HCT116 (cell line): ENCODE measurements around the gene ARID2. TPM values are rescaled to one million over a fixed set of nuclear protein-coding genes. Genes with fewer than 3 reads are reported as not detected.

Experiments
- ATAC-seq: fragments of 200-7000 bp; cut with Tn5 transposase; 2 replicates; pipeline ENCODE4 v1.9.1; 2020; ENCODE audit warnings: mild to moderate bottlenecking, moderate library complexity
- BruUV-seq: library from RNA; stranded (reverse); fragments of 400-500 nt; replicated peaks from 2 replicates; lab custom pipeline; 2021; lab: Mats Ljungman, UMichigan
- CTCF ChIA-PET: fragments of 300-600 bp; sonication (Branson Sonifier 250); formaldehyde crosslinking; loops from one replicate; lab custom pipeline; 2021; ENCODE audit warnings: antibody characterized with exemption; lab: Charles Lee
- POLR2A ChIA-PET: fragments of 300-600, 350-600 bp; sonication (Branson Sonifier 250); formaldehyde crosslinking; loops from one replicate; lab custom pipeline; 2021; ENCODE audit warnings: antibody characterized with exemption; lab: Charles Lee
- RAD21 ChIA-PET, 2 experiments: fragments of 300-600 bp; sonication (Branson Sonifier 250); formaldehyde crosslinking; loops; one replicate each; lab custom pipeline; 2023; ENCODE audit warnings: low total read pairs in 2 of 2; ENCODE audit not compliant: uncharacterized antibody in 2 of 2, unreplicated experiment in 2 of 2, low non-redundant PET in 1 of 2; lab: Charles Lee
- DNase-seq: peaks from one replicate; pipeline ENCODE4 v3.0.0-alpha.2; 2010; ENCODE audit warnings: low read depth, low spot score
- H2AFZ ChIP-seq: fragments of 200-600 bp; shearing (Covaris generic), sonication (generic); 2 replicates; pipeline ENCODE4 v1.6.1; 2017; ENCODE audit warnings: low read depth, mixed run types, mixed read lengths, antibody characterized with exemption, low read length; ENCODE audit not compliant: poor library complexity, severe bottlenecking
- H3K27ac ChIP-seq: 2 replicates; pipeline ENCODE4 v1.5.1; 2012; ENCODE audit warnings: low read depth, low read length
- H3K27me3 ChIP-seq: fragments of 200-600 bp; sonication (generic); 2 replicates; pipeline ENCODE4 v1.6.1; 2016; ENCODE audit warnings: mixed run types, low read length, mixed read lengths; ENCODE audit not compliant: insufficient read depth
- H3K36me3 ChIP-seq, 2 experiments: fragments of 200-500 bp in 1 of 2; fragments of 200-600 bp in 1 of 2; sonication (Bioruptor generic) in 1 of 2; sonication (generic) in 1 of 2; 2 replicates each; pipeline versions ENCODE4 v1.5.1 to v1.6.1; 2014 to 2016; ENCODE audit warnings: low read length in 2 of 2, inconsistent platforms in 1 of 2, mixed read lengths in 1 of 2, mixed run types in 1 of 2; ENCODE audit not compliant: insufficient read depth in 2 of 2, control insufficient read depth in 1 of 2
- H3K4me1 ChIP-seq, 2 experiments: fragments of 200-600 bp in 1 of 2; sonication (generic) in 1 of 2; 2 replicates each; pipeline versions ENCODE4 v1.5.1 to v1.6.1; 2012 to 2017; ENCODE audit warnings: low read length in 2 of 2, inconsistent platforms in 1 of 2, mild to moderate bottlenecking in 1 of 2, mixed read lengths in 1 of 2, mixed run types in 1 of 2, moderate library complexity in 1 of 2; ENCODE audit not compliant: insufficient read depth in 2 of 2, control insufficient read depth in 1 of 2
- H3K4me2 ChIP-seq: fragments of 200-600 bp; sonication (generic); 2 replicates; pipeline ENCODE4 v1.6.1; 2017; ENCODE audit warnings: mixed run types, low read length, mixed read lengths
- H3K4me3 ChIP-seq, 2 experiments: fragments of 200-600 bp in 1 of 2; sonication (generic) in 1 of 2; replicated peaks in 1 of 2; 2 replicates each; pipeline ENCODE4 v1.5.1; 2011 to 2016; ENCODE audit warnings: low read length in 2 of 2, control low read depth in 1 of 2, low read depth in 1 of 2, mild to moderate bottlenecking in 1 of 2, mixed read lengths in 1 of 2, mixed run types in 1 of 2
- H3K79me2 ChIP-seq: fragments of 200-600 bp; sonication (generic); 2 replicates; pipeline ENCODE4 v1.6.1; 2017; ENCODE audit warnings: mild to moderate bottlenecking, mixed run types, low read length, moderate library complexity, mixed read lengths; ENCODE audit not compliant: insufficient read depth
- H3K9ac ChIP-seq: fragments of 200-600 bp; sonication (generic); 2 replicates; pipeline ENCODE4 v1.6.1; 2016; ENCODE audit warnings: low read length, mixed read lengths
- H3K9me2 ChIP-seq: fragments of 200-600 bp; sonication (generic), shearing (Covaris generic); 2 replicates; pipeline ENCODE4 v1.6.1; 2017; ENCODE audit warnings: mixed run types, mild to moderate bottlenecking, moderate library complexity; ENCODE audit not compliant: insufficient read depth
- H3K9me3 ChIP-seq, 2 experiments: fragments of 200-500 bp in 1 of 2; fragments of 200-600 bp in 1 of 2; sonication (Bioruptor generic) in 1 of 2; sonication (generic) in 1 of 2; 2 replicates each; pipeline ENCODE4 v1.6.1; 2014 to 2017; ENCODE audit warnings: low read length in 2 of 2, mixed read lengths in 2 of 2, inconsistent platforms in 1 of 2, low read depth in 1 of 2, mild to moderate bottlenecking in 1 of 2, mixed run types in 1 of 2, moderate library complexity in 1 of 2; ENCODE audit not compliant: control insufficient read depth in 1 of 2, insufficient read depth in 1 of 2
- H4K20me1 ChIP-seq: fragments of 200-600 bp; sonication (generic), shearing (Covaris generic); 2 replicates; pipeline ENCODE4 v1.6.1; 2017; ENCODE audit warnings: mixed run types, mild to moderate bottlenecking, moderate library complexity; ENCODE audit not compliant: insufficient read depth
- CBX3 ChIP-seq: IDR thresholded peaks from 2 replicates; pipeline ENCODE4 v1.6.1; 2012; ENCODE audit warnings: low read depth
- ELF1 ChIP-seq: IDR thresholded peaks from 2 replicates; pipeline ENCODE4 v1.6.1; 2012; ENCODE audit warnings: low read depth, borderline replicate concordance
- EZH2 ChIP-seq: fragments of 200-600 bp; sonication (generic); IDR thresholded peaks from 2 replicates; pipeline ENCODE4 v1.6.1; 2017; ENCODE audit warnings: antibody characterized with exemption, mixed run types
- FOSL1 ChIP-seq: IDR thresholded peaks from 2 replicates; pipeline ENCODE4 v1.6.1; 2012; ENCODE audit warnings: low read depth
- JUND ChIP-seq: IDR thresholded peaks from 2 replicates; pipeline ENCODE4 v1.6.1; 2012
- POLR2A ChIP-seq: IDR thresholded peaks from 2 replicates; pipeline ENCODE4 v1.7.0; 2011; ENCODE audit warnings: borderline replicate concordance; ENCODE audit not compliant: insufficient read depth, insufficient read length; ENCODE audit errors: extremely low read depth
- POLR2AphosphoS5 ChIP-seq: IDR thresholded peaks from 2 replicates; pipeline ENCODE4 v1.6.1; 2011; ENCODE audit warnings: mild to moderate bottlenecking, low read depth, low read length, moderate library complexity
- SP1 ChIP-seq: IDR thresholded peaks from 2 replicates; pipeline ENCODE4 v1.6.1; 2012; ENCODE audit warnings: low read depth
- SRF ChIP-seq: IDR thresholded peaks from 2 replicates; pipeline ENCODE4 v1.6.1; 2012; ENCODE audit warnings: low read depth
- TCF7L2 ChIP-seq: IDR thresholded peaks from 2 replicates; pipeline ENCODE4 v1.7.0; 2011; ENCODE audit warnings: borderline replicate concordance, inconsistent platforms; ENCODE audit not compliant: insufficient read depth, insufficient read length; ENCODE audit errors: extremely low read depth
- ZFX ChIP-seq: fragments of 450-650 bp; IDR thresholded peaks from 2 replicates; pipeline ENCODE4 v1.6.1; 2017
- ZNF274 ChIP-seq: fragments of 200-500 bp; sonication (Bioruptor generic); IDR thresholded peaks from 2 replicates; pipeline ENCODE4 v1.6.1; 2014; ENCODE audit warnings: mild to moderate bottlenecking, low read depth, low read length, inconsistent platforms
- intact Hi-C: fragments of 100-400 bp; cut with micrococcal nuclease; formaldehyde crosslinking; loops from 2 replicates; pipeline ENCODE4 v1.10.0; 2022
- total RNA-seq: library from RNA; stranded (reverse); gene quantifications from one replicate; pipeline ENCODE4 v1.2.1, GENCODE V29; 2021; ENCODE audit not compliant: unreplicated experiment
- TF ChIP-seq, protein P1 (sequence below), 3 experiments: fragments of 200-600 bp in 1 of 3; sonication (generic) in 1 of 3; IDR thresholded peaks in 2 of 3; conservative IDR thresholded peaks in 1 of 3; 2 replicates each; pipeline ENCODE4 v1.5.1; 2012 to 2017; ENCODE audit warnings: low read depth in 2 of 3, low read length in 2 of 3, antibody characterized with exemption in 1 of 3, borderline replicate concordance in 1 of 3, control low read depth in 1 of 3, mild to moderate bottlenecking in 1 of 3, mixed read lengths in 1 of 3, mixed run types in 1 of 3, moderate library complexity in 1 of 3; ENCODE audit not compliant: insufficient read depth in 1 of 3

Gene ARID2
- total RNA-seq, 1 experiment from 2014 or later, result 30.5 TPM

DNA sequence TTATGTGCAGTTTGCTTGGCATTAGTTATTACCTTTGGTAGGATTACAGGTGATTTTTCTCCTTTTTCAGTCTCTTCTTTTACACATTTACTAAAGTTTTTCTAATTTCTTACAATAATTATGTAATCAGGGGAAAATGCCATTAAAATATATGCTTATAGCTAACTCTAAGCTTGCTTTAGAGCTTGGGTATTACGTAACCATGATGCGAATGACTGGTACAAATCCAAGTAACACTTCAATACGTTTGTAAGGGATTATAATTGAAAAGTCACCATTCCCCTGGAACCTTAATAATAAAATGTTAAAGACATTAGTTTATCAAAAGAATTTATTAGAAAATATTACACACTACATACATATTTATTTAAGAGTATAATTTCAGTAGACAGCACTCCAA is 189.3 kb downstream of the ARID2 start:
- H3K9me2 ChIP-seq, result no peaks in the 10 kb centered on the region
- no peaks in the 10 kb centered on the region for H3K9me3 ChIP-seq
- DNase-seq (no peak), ATAC-seq (no peak)
- peaks cover 10 to 16% of the 10 kb centered on the region in 2 experiments; a peak in 3 of 4 replicates for H3K36me3 ChIP-seq
- H3K4me2 ChIP-seq, result no peak overlapping the region
- BruUV-seq, result no TSS peak
- H3K27ac ChIP-seq, result no peak overlapping the region
- H4K20me1 ChIP-seq, result peaks cover 3% of the 10 kb centered on the region; the same call in 1 of the 2 replicates
- no peaks in the 10 kb centered on the region for H3K79me2 ChIP-seq
- H3K4me1 ChIP-seq, result no peaks in the 10 kb centered on the region
- no peak overlapping the region for H3K9ac ChIP-seq
- no peak overlapping the region for H2AFZ ChIP-seq
- CTCF ChIA-PET, result no interaction called here
- intact Hi-C loops, result no loop called here
- POLR2A ChIA-PET, result no interaction called here
- no peaks in the 10 kb centered on the region for H3K27me3 ChIP-seq
- H3K4me3 ChIP-seq, result no peak overlapping the region
- TF ChIP-seq SP1 (no peak), ZNF274 (no peak), FOSL1 (no peak), ELF1 (no peak), JUND (no peak), TCF7L2 (no peak), POLR2AphosphoS5 (no peak), ZFX (no peak), POLR2A (no peak), CBX3 (no peak), SRF (no peak)
- RAD21 ChIA-PET, result no interaction called here

DNA sequence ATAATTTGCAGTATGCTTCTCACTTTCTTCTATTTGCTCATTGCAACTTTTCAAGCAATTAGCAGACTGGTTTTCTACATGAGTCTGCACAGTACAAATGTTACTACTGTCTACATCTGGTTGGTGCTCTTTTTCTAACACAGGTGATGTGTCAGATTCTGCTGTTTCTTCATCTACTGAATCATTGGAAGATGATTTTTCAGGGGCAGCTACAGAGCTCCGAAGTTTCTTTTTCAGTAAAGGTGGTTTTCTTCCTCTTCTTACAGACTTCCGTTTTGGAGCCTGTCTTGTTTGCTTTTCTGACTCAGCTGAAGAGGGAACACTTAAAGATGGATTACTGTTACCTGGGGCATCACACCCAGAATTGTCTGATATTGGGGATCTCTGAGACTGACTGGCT is 198.8 kb downstream of the ARID2 start:
- Histone ChIP-seq H2AFZ (no peak overlapping the region), H3K36me3 (peaks cover 30 to 44% of the 10 kb centered on the region in 2 experiments), H3K4me2 (no peak overlapping the region), H3K4me3 (no peak overlapping the region), H3K9me2 (no peaks in the 10 kb centered on the region), H3K27ac (no peak overlapping the region), H3K9me3 (no peaks in the 10 kb centered on the region), H4K20me1 (no peaks in the 10 kb centered on the region; the same call in 1 of the 2 replicates), H3K27me3 (no peaks in the 10 kb centered on the region), H3K9ac (no peak overlapping the region), H3K79me2 (no peaks in the 10 kb centered on the region), H3K4me1 (no peaks in the 10 kb centered on the region)
- intact Hi-C loops, result no loop called here
- no TSS peak for BruUV-seq
- TF ChIP-seq EZH2 (no peak), POLR2A (no peak), SRF (no peak), ZNF274 (no peak), ELF1 (no peak)
- TF ChIP-seq, protein P1, sequence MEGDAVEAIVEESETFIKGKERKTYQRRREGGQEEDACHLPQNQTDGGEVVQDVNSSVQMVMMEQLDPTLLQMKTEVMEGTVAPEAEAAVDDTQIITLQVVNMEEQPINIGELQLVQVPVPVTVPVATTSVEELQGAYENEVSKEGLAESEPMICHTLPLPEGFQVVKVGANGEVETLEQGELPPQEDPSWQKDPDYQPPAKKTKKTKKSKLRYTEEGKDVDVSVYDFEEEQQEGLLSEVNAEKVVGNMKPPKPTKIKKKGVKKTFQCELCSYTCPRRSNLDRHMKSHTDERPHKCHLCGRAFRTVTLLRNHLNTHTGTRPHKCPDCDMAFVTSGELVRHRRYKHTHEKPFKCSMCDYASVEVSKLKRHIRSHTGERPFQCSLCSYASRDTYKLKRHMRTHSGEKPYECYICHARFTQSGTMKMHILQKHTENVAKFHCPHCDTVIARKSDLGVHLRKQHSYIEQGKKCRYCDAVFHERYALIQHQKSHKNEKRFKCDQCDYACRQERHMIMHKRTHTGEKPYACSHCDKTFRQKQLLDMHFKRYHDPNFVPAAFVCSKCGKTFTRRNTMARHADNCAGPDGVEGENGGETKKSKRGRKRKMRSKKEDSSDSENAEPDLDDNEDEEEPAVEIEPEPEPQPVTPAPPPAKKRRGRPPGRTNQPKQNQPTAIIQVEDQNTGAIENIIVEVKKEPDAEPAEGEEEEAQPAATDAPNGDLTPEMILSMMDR (IDR thresholded peaks at IDR 0.05 in 2 of 3, conservative IDR thresholded peaks at IDR 0.05 in 1 of 3; ENCODE audit: borderline replicate concordance in 1 of 3, insufficient read depth in 1 of 3, low read depth in 2 of 3, low read length in 2 of 3), result no peak
- ChIA-PET CTCF (no interaction called here), POLR2A (no interaction called here), RAD21 (no interaction called here)
- no peak for DNase-seq
- no peak for ATAC-seq
